Measurements from ENCODE around the gene GPR171.

- TF ChIP-seq ZBTB21 (tag by site-specific recombination; IDR thresholded peaks at IDR 0.05) = no peak
- TF ChIP-seq CTCF (tag by site-specific recombination; IDR thresholded peaks at IDR 0.05) = no peak
- no peak for TF ChIP-seq ZNF701 (tag by site-specific recombination; IDR thresholded peaks at IDR 0.05)
- TF ChIP-seq MYNN (tag by site-specific recombination; IDR thresholded peaks at IDR 0.05; ENCODE audit: borderline replicate concordance) = no peak
- no peak for TF ChIP-seq ZNF580 (tag by site-specific recombination; IDR thresholded peaks at IDR 0.05)
- no peak for TF ChIP-seq ZNF132 (tag by site-specific recombination; IDR thresholded peaks at IDR 0.05; ENCODE audit: borderline replicate concordance)
- TF ChIP-seq ZNF362 (tag by site-specific recombination; IDR thresholded peaks at IDR 0.05) = no peak
- no peak for TF ChIP-seq ZNF416 (tag by site-specific recombination; IDR thresholded peaks at IDR 0.05)
- no peak for TF ChIP-seq PRDM1 (tag by site-specific recombination; IDR thresholded peaks at IDR 0.05)
- TF ChIP-seq ZNF677 (tag by site-specific recombination; IDR thresholded peaks at IDR 0.05) = no peak
- no peak for TF ChIP-seq ZNF184 (tag by site-specific recombination; IDR thresholded peaks at IDR 0.05)
- no peak for TF ChIP-seq YY1 (tag by site-specific recombination; IDR thresholded peaks at IDR 0.05)
- no peak for TF ChIP-seq ZBTB8A (tag by site-specific recombination; IDR thresholded peaks at IDR 0.05)
- TF ChIP-seq PATZ1 (tag by site-specific recombination; IDR thresholded peaks at IDR 0.05) = no peak
Measured at GRCh38 chr3:151154566-151154965, 48.5 kb downstream of the GPR171 start.

All from HEK293 (cell line).